ENCODE measurements around the gene CENPE.

CENPE gene

DNA sequence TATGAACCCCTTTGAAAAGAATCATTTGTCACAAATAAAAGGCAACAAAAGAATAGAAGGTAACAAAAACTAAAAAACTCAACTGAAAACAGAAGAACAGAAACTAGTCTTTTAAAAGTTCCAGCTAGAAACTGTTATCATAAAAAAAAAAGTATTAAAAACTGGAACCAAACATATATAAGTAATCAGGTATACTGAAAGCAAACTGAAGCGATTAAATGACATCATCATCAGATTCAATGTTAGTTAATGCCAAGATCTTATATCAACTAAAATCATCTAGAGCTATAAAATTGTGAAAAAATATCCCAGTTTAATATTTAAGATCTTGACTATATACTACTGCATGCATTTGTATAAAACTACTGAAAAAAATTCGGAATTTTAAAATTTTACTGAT lies 36.0 kb downstream of the CENPE start:
- no peak overlapping the region for H3K27ac Mint-ChIP-seq
- no peaks in the 10 kb centered on the region for H3K27me3 Mint-ChIP-seq
- peaks cover 7% of the 10 kb centered on the region for H3K4me1 Mint-ChIP-seq (ENCODE audit: low read depth)
- H3K4me3 Mint-ChIP-seq = no peak overlapping the region
- no peaks in the 10 kb centered on the region for H3K9me3 Mint-ChIP-seq (ENCODE audit: low read depth)
- peaks cover 2% of the 10 kb centered on the region for H3K36me3 Mint-ChIP-seq

GRCh38 chr4:103158760-103159159 lies 39.4 kb downstream of the CENPE start:
- Mint-ChIP-seq H3K4me1 (ENCODE audit: low read depth) (peaks cover 7% of the 10 kb centered on the region), H3K4me3 (no peak overlapping the region), H3K27ac (no peak overlapping the region), H3K36me3 (peaks cover 6% of the 10 kb centered on the region), H3K27me3 (no peaks in the 10 kb centered on the region), H3K9me3 (ENCODE audit: low read depth) (no peaks in the 10 kb centered on the region)

DNA sequence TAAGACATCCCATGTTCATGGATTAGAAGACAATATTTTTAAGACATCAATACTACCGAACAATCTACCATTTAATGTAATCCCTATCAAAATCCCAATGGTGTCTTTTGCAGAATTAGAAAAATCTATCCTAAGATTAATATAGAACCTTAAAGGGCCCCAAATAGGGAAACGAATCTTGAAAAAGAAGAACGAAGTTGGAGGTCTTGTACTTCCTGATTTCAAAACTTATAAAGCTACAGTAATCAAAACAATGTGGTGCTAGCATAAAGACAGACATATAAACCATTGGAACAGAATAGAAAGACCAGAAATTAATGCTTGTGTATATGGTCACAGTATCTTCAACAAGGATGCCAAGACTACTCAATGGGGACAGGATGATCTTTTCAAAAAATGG lies 42.0 kb downstream of the CENPE start:
- no peak overlapping the region for H3K27ac Mint-ChIP-seq
- no peaks in the 10 kb centered on the region for H3K27me3 Mint-ChIP-seq
- no peaks in the 10 kb centered on the region for H3K9me3 Mint-ChIP-seq (ENCODE audit: low read depth)
- peaks cover 6% of the 10 kb centered on the region for H3K36me3 Mint-ChIP-seq
- H3K4me1 Mint-ChIP-seq (ENCODE audit: low read depth) = peaks cover 7% of the 10 kb centered on the region
- no peak overlapping the region for H3K4me3 Mint-ChIP-seq

- H3K36me3 Mint-ChIP-seq = peaks cover 7% of the 10 kb centered on the region
- no peaks in the 10 kb centered on the region for H3K27me3 Mint-ChIP-seq
- H3K4me1 Mint-ChIP-seq (ENCODE audit: low read depth) = no peaks in the 10 kb centered on the region
- no peak overlapping the region for H3K27ac Mint-ChIP-seq
- H3K9me3 Mint-ChIP-seq (ENCODE audit: low read depth) = peaks cover 1% of the 10 kb centered on the region
- H3K4me3 Mint-ChIP-seq = no peak overlapping the region
Measured at GRCh38 chr4:103152381-103152780, 45.8 kb downstream of the CENPE start.

GRCh38 chr4:103150677-103151076 lies 47.5 kb downstream of the CENPE start:
- Mint-ChIP-seq H3K36me3 (peaks cover 5% of the 10 kb centered on the region), H3K9me3 (ENCODE audit: low read depth) (peaks cover 3% of the 10 kb centered on the region), H3K27me3 (no peaks in the 10 kb centered on the region), H3K4me1 (ENCODE audit: low read depth) (no peaks in the 10 kb centered on the region), H3K27ac (no peak overlapping the region), H3K4me3 (no peak overlapping the region)

- Mint-ChIP-seq H3K27me3 (no peaks in the 10 kb centered on the region), H3K36me3 (peaks cover 5% of the 10 kb centered on the region), H3K9me3 (ENCODE audit: low read depth) (peaks cover 3% of the 10 kb centered on the region), H3K27ac (no peak overlapping the region), H3K4me3 (no peak overlapping the region), H3K4me1 (ENCODE audit: low read depth) (no peaks in the 10 kb centered on the region)
Measured at GRCh38 chr4:103144926-103145325, 53.2 kb downstream of the CENPE start.

DNA sequence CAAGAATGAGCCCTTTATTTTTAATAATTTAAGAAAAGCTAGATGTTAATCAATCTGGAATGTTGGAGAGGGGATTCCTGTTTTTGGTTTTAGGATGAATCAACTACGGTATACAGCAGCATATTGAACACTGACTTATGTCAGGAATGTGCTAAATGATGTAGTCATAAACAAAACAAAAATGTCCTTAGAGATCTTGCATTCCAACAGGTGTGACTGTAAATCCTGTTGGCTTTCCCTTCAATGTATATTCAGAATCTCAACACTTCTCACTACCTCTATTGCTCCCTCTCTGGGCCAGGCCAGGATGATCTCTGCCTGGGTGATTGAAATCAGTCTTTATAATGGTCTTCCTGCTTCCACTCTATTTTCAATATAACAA lies 60.7 kb downstream of the CENPE start:
- H3K4me1 Mint-ChIP-seq (ENCODE audit: low read depth) = peaks cover 4% of the 10 kb centered on the region
- no peak overlapping the region for H3K27ac Mint-ChIP-seq
- no peaks in the 10 kb centered on the region for H3K9me3 Mint-ChIP-seq (ENCODE audit: low read depth)
- H3K36me3 Mint-ChIP-seq = no peaks in the 10 kb centered on the region
- no peaks in the 10 kb centered on the region for H3K27me3 Mint-ChIP-seq
- no peak overlapping the region for H3K4me3 Mint-ChIP-seq

- no peaks in the 10 kb centered on the region for H3K9me3 Mint-ChIP-seq (ENCODE audit: low read depth)
- peak overlapping the region; percentile 5 for H3K27ac Mint-ChIP-seq
- H3K4me3 Mint-ChIP-seq = no peak overlapping the region
- no peaks in the 10 kb centered on the region for H3K36me3 Mint-ChIP-seq
- H3K4me1 Mint-ChIP-seq (ENCODE audit: low read depth) = peaks cover 4% of the 10 kb centered on the region
- H3K27me3 Mint-ChIP-seq = no peaks in the 10 kb centered on the region
Measured at GRCh38 chr4:103136671-103137445, 61.3 kb downstream of the CENPE start.

DNA sequence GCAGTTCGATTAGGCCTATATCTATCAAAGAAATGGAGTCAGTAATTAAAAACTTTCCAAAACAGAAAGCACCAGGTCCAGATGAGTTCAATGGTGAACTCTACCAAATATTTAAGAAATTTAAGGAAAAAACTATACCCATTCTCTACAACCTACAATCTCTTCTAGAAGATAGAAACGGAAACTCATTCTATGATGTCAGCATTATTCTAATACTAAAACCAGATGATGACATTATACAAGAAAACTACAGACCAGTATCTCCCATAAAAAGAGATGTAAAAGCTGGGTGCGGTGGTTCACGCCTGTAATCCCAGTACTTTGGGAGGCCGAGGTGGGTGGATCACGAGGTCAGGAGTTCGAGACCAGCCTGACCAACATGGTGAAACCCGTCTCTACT lies 69.0 kb downstream of the CENPE start:
- peaks cover 4% of the 10 kb centered on the region for H3K36me3 Mint-ChIP-seq
- H3K9me3 Mint-ChIP-seq (ENCODE audit: low read depth) = peaks cover 12% of the 10 kb centered on the region
- no peaks in the 10 kb centered on the region for H3K27me3 Mint-ChIP-seq
- no peak overlapping the region for H3K27ac Mint-ChIP-seq
- H3K4me3 Mint-ChIP-seq = no peak overlapping the region
- H3K4me1 Mint-ChIP-seq (ENCODE audit: low read depth) = no peaks in the 10 kb centered on the region

GRCh38 chr4:103126126-103126525 lies 72.0 kb downstream of the CENPE start:
- Mint-ChIP-seq H3K27me3 (peaks cover 1% of the 10 kb centered on the region), H3K9me3 (ENCODE audit: low read depth) (peaks cover 12% of the 10 kb centered on the region), H3K4me3 (no peak overlapping the region), H3K36me3 (peaks cover 4% of the 10 kb centered on the region), H3K4me1 (ENCODE audit: low read depth) (no peaks in the 10 kb centered on the region), H3K27ac (no peak overlapping the region)

- H3K27me3 Mint-ChIP-seq = peaks cover 1% of the 10 kb centered on the region
- H3K4me3 Mint-ChIP-seq = no peak overlapping the region
- no peak overlapping the region for H3K27ac Mint-ChIP-seq
- H3K36me3 Mint-ChIP-seq = no peaks in the 10 kb centered on the region
- no peaks in the 10 kb centered on the region for H3K4me1 Mint-ChIP-seq (ENCODE audit: low read depth)
- peaks cover 9% of the 10 kb centered on the region for H3K9me3 Mint-ChIP-seq (ENCODE audit: low read depth)
Measured at GRCh38 chr4:103123114-103123513, 75.0 kb downstream of the CENPE start.

- Mint-ChIP-seq H3K4me3 (no peak overlapping the region), H3K27me3 (peaks cover 1% of the 10 kb centered on the region), H3K36me3 (no peaks in the 10 kb centered on the region), H3K9me3 (ENCODE audit: low read depth) (no peaks in the 10 kb centered on the region), H3K27ac (no peak overlapping the region), H3K4me1 (ENCODE audit: low read depth) (no peaks in the 10 kb centered on the region)
Measured at GRCh38 chr4:103118166-103118565, 80.0 kb downstream of the CENPE start.

- Mint-ChIP-seq H3K4me3 (no peak overlapping the region), H3K27ac (no peak overlapping the region), H3K4me1 (ENCODE audit: low read depth) (no peaks in the 10 kb centered on the region), H3K9me3 (ENCODE audit: low read depth) (no peaks in the 10 kb centered on the region), H3K36me3 (no peaks in the 10 kb centered on the region), H3K27me3 (no peaks in the 10 kb centered on the region)
Measured at GRCh38 chr4:103111598-103111997, 86.5 kb downstream of the CENPE start.

- Mint-ChIP-seq H3K27me3 (no peaks in the 10 kb centered on the region), H3K4me1 (ENCODE audit: low read depth) (peaks cover 3% of the 10 kb centered on the region), H3K9me3 (ENCODE audit: low read depth) (no peaks in the 10 kb centered on the region), H3K4me3 (no peak overlapping the region), H3K36me3 (no peaks in the 10 kb centered on the region), H3K27ac (no peak overlapping the region)
Measured at GRCh38 chr4:103108542-103108941, 89.6 kb downstream of the CENPE start.

DNA sequence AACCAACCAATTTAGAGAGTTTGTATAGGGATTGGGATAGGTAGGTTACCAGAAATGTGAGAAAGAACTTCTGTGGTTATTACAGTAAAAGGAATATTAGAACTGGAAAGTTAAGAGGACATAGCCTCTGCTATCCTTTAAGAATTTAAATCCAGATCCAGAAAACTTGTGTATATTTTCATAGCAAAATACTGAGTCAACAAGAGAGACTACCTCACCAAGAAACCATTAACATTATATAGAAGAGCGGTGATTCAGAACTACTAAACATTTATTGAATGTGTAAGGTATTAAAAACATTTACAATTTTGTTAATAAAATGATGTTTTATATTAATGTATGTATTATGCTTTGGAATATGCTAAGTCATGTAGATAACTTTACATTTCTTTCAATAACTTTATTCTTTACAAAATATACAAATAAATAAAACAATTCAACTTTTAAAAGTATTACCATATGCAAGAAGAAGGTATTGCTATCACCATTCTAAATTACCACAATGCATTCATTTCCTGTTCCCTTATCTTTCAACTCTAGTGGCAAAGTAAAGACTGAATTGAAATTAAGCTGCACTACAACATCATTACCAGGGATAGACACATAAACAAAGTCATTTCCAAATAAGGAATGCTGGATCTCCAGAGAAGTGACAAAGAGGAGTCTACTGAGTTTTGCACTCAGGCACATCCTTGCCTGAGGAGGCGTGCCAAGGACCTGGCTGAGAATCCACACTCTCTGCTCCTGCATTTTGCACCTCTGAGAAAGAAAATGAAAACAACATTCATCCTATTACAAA lies 92.4 kb downstream of the CENPE start:
- no peaks in the 10 kb centered on the region for H3K27me3 Mint-ChIP-seq

More for the DNA sequence above, 92.4 kb downstream of the CENPE start:
- Mint-ChIP-seq H3K4me3 (no peak overlapping the region), H3K27ac (no peak overlapping the region), H3K36me3 (no peaks in the 10 kb centered on the region), H3K9me3 (ENCODE audit: low read depth) (no peaks in the 10 kb centered on the region), H3K4me1 (ENCODE audit: low read depth) (peaks cover 3% of the 10 kb centered on the region)

All from activated naive CD8-positive, alpha-beta T cell (primary cell).